Endodermal cell (in vitro differentiated cells): ENCODE data around the gene PSG1. TPM values are rescaled to one million over a fixed set of nuclear protein-coding genes. Genes with fewer than 3 reads are reported as not detected.
"Not testable (repeated sequence)": the region's sequence is repeated elsewhere in the genome, so short reads cannot be mapped to it uniquely, and the experiment has no call there.

Experiments
- DNase-seq: peaks from one replicate; pipeline ENCODE4 v3.0.0-alpha.2; 2017
- H3K27ac ChIP-seq: 2 replicates; pipeline ENCODE4 v1.5.1; 2013; ENCODE audit warnings: mild to moderate bottlenecking, low read depth, low read length, moderate library complexity
- H3K27me3 ChIP-seq: 2 replicates; pipeline ENCODE4 v1.6.1; 2013; ENCODE audit warnings: mild to moderate bottlenecking, low read length, moderate library complexity; ENCODE audit not compliant: insufficient read depth, control insufficient read depth, poor library complexity, severe bottlenecking
- H3K36me3 ChIP-seq: 2 replicates; pipeline ENCODE4 v1.7.0; 2013; ENCODE audit warnings: mild to moderate bottlenecking, low read length, moderate library complexity; ENCODE audit not compliant: control insufficient read depth, insufficient read depth
- H3K4me1 ChIP-seq: one replicate; pipeline ENCODE4 v1.7.0; 2013; ENCODE audit warnings: low read length; ENCODE audit not compliant: control insufficient read depth, insufficient read depth
- H3K4me3 ChIP-seq: 2 replicates; pipeline ENCODE4 v1.5.1; 2013; ENCODE audit warnings: mild to moderate bottlenecking, low read length, moderate library complexity
- H3K9ac ChIP-seq: 2 replicates; pipeline ENCODE4 v1.6.1; 2013; ENCODE audit warnings: mild to moderate bottlenecking, low read length, moderate library complexity; ENCODE audit not compliant: poor library complexity, severe bottlenecking; ENCODE audit errors: extremely low read depth
- H3K9me3 ChIP-seq: 2 replicates; pipeline ENCODE4 v1.6.1; 2013; ENCODE audit warnings: mild to moderate bottlenecking, low read length, moderate library complexity; ENCODE audit not compliant: control insufficient read depth
- H3K27ac Mint-ChIP-seq: 2 replicates; pipeline ENCODE4 v1.8.0; 2020; ENCODE audit warnings: mixed read lengths
- H3K27me3 Mint-ChIP-seq: 2 replicates; pipeline ENCODE4 v1.8.0; 2021; ENCODE audit warnings: mild to moderate bottlenecking, mixed read lengths; ENCODE audit not compliant: insufficient read depth
- H3K36me3 Mint-ChIP-seq: 2 replicates; pipeline ENCODE4 v1.8.0; 2020; ENCODE audit warnings: low read depth, mixed read lengths
- H3K4me1 Mint-ChIP-seq: 2 replicates; pipeline ENCODE4 v1.8.0; 2020; ENCODE audit warnings: mixed read lengths
- H3K4me3 Mint-ChIP-seq: 2 replicates; pipeline ENCODE4 v1.8.0; 2020; ENCODE audit warnings: mild to moderate bottlenecking, moderate library complexity, mixed read lengths
- H3K9me3 Mint-ChIP-seq: 2 replicates; pipeline ENCODE4 v1.8.0; 2020; ENCODE audit warnings: mild to moderate bottlenecking, mixed read lengths
- WGBS, 2 experiments: methylation state at CpG; one replicate each; pipeline versions ENCODE4 v1.1.5 to v1.1.7; 2013; ENCODE audit warnings: missing lambda C conversion rate in 2 of 2, mixed read lengths in 1 of 2; ENCODE audit not compliant: insufficient coverage in 1 of 2, insufficient read length in 1 of 2; 5-methylcytosine and 5-hydroxymethylcytosine counted together
- total RNA-seq, 2 donors: library from RNA; stranded (reverse); fragmentation: NEBNext Ultra II Directional in 1 of 2; extraction: Animal tissue kit (Norgen Biotek cat#: 25700) in 1 of 2; gene quantifications; 2 replicates in 1 of 2; 3 replicates in 1 of 2; pipeline ENCODE4 v1.2.1, GENCODE V29; 2021

Gene PSG1
- total RNA-seq, 2 donors from 2014 or later = not detected

- H3K4me3 Mint-ChIP-seq, H3K27me3 ChIP-seq, H3K27ac ChIP-seq, H3K4me1 ChIP-seq, H3K27me3 Mint-ChIP-seq, H3K4me1 Mint-ChIP-seq, H3K27ac Mint-ChIP-seq, DNase-seq, H3K9ac ChIP-seq, H3K4me3 ChIP-seq, H3K36me3 Mint-ChIP-seq, H3K36me3 ChIP-seq, H3K9me3 ChIP-seq: not testable (repeated sequence)
- 86 to 92% methylated on average over 7 to 11 of the region's 12 CpGs for WGBS, 2 experiments
- H3K9me3 Mint-ChIP-seq = peaks cover 82% of the 10 kb centered on the region
Observed at GRCh38 chr19:42899674-42900073, 20.2 kb upstream of the PSG1 start.

GRCh38 chr19:42899110-42899509, 19.6 kb upstream of the PSG1 start:
- not testable (repeated sequence) for H3K4me3 Mint-ChIP-seq, H3K4me1 Mint-ChIP-seq, H3K9me3 ChIP-seq, H3K9ac ChIP-seq, H3K4me3 ChIP-seq, H3K36me3 ChIP-seq, H3K36me3 Mint-ChIP-seq, DNase-seq, H3K27me3 ChIP-seq, H3K4me1 ChIP-seq, H3K27ac Mint-ChIP-seq, H3K27me3 Mint-ChIP-seq, H3K27ac ChIP-seq
- H3K9me3 Mint-ChIP-seq = peaks cover 84% of the 10 kb centered on the region
- 92% methylated on average over 1 of the region's 1 CpG; no CpG with 5 or more reads in 1 of the 2 experiments for WGBS, 2 experiments

- not testable (repeated sequence) for H3K9ac ChIP-seq, H3K4me1 ChIP-seq, H3K36me3 Mint-ChIP-seq, DNase-seq, H3K27ac Mint-ChIP-seq, H3K9me3 ChIP-seq, H3K27ac ChIP-seq, H3K36me3 ChIP-seq, H3K27me3 Mint-ChIP-seq, H3K4me1 Mint-ChIP-seq, H3K4me3 Mint-ChIP-seq, H3K4me3 ChIP-seq, H3K27me3 ChIP-seq
- 91% methylated on average over 1 of the region's 1 CpG; no CpG with 5 or more reads in 1 of the 2 experiments for WGBS, 2 experiments
- H3K9me3 Mint-ChIP-seq = peaks cover 87% of the 10 kb centered on the region
Observed at GRCh38 chr19:42898656-42899055, 19.1 kb upstream of the PSG1 start.

GRCh38 chr19:42897729-42898128, 18.2 kb upstream of the PSG1 start:
- not testable (repeated sequence) for H3K27me3 ChIP-seq, DNase-seq, H3K36me3 ChIP-seq, H3K4me3 ChIP-seq, H3K36me3 Mint-ChIP-seq, H3K27ac Mint-ChIP-seq, H3K9me3 ChIP-seq, H3K4me1 Mint-ChIP-seq, H3K27me3 Mint-ChIP-seq, H3K4me1 ChIP-seq, H3K9ac ChIP-seq, H3K27ac ChIP-seq, H3K4me3 Mint-ChIP-seq
- 71% methylated on average over 1 of the region's 1 CpG; no CpG with 5 or more reads in 1 of the 2 experiments for WGBS, 2 experiments
- peaks cover 88% of the 10 kb centered on the region for H3K9me3 Mint-ChIP-seq

GRCh38 chr19:42890446-42890845, 10.9 kb upstream of the PSG1 start:
- H3K9me3 ChIP-seq, H3K4me1 Mint-ChIP-seq, H3K27me3 Mint-ChIP-seq, H3K4me3 ChIP-seq, H3K36me3 ChIP-seq, H3K36me3 Mint-ChIP-seq, H3K27me3 ChIP-seq, H3K4me3 Mint-ChIP-seq, H3K9ac ChIP-seq, H3K27ac ChIP-seq, DNase-seq, H3K27ac Mint-ChIP-seq, H3K4me1 ChIP-seq: not testable (repeated sequence)
- peaks cover 81% of the 10 kb centered on the region for H3K9me3 Mint-ChIP-seq
- WGBS, 2 experiments = 66 to 78% methylated on average over 2 to 7 of the region's 7 CpGs

- not testable (repeated sequence) for H3K27ac Mint-ChIP-seq, H3K27ac ChIP-seq, H3K27me3 Mint-ChIP-seq, H3K36me3 Mint-ChIP-seq, H3K4me1 Mint-ChIP-seq, H3K9ac ChIP-seq, DNase-seq, H3K9me3 ChIP-seq, H3K4me3 Mint-ChIP-seq, H3K36me3 ChIP-seq, H3K4me3 ChIP-seq, H3K4me1 ChIP-seq, H3K27me3 ChIP-seq
- peaks cover 87% of the 10 kb centered on the region for H3K9me3 Mint-ChIP-seq
Observed at GRCh38 chr19:42887876-42888445, 8.4 kb upstream of the PSG1 start.

GRCh38 chr19:42882730-42883129, 3.2 kb upstream of the PSG1 start:
- not testable (repeated sequence) for H3K36me3 Mint-ChIP-seq, H3K4me1 Mint-ChIP-seq, H3K27ac ChIP-seq, H3K4me3 Mint-ChIP-seq, H3K9ac ChIP-seq, H3K4me3 ChIP-seq, H3K27me3 Mint-ChIP-seq, H3K27ac Mint-ChIP-seq, DNase-seq, H3K27me3 ChIP-seq, H3K9me3 ChIP-seq, H3K4me1 ChIP-seq, H3K36me3 ChIP-seq
- H3K9me3 Mint-ChIP-seq = peaks cover 95% of the 10 kb centered on the region
- 80 to 90% methylated on average over 1 of the region's 2 CpGs for WGBS, 2 experiments
